Erythroblast (primary cell): ENCODE data around the gene SMC4.
"Not testable (repeated sequence)": the region's sequence is repeated elsewhere in the genome, so short reads cannot be mapped to it uniquely, and the experiment has no call there.

Experiments
- DNase-seq, 2 experiments: peaks; one replicate each; lab custom pipeline; 2025; lab: John Stamatoyannopoulos, UW
- GATA1 ChIP-seq: IDR thresholded peaks from 2 replicates; pipeline ENCODE4 v1.6.1; 2011; ENCODE audit warnings: low read depth, mild to moderate bottlenecking, control low read depth, low read length, moderate library complexity
- POLR2A ChIP-seq: IDR thresholded peaks from 2 replicates; pipeline ENCODE4 v1.6.1; 2011; ENCODE audit warnings: mild to moderate bottlenecking, low read length

SMC4 gene

DNA sequence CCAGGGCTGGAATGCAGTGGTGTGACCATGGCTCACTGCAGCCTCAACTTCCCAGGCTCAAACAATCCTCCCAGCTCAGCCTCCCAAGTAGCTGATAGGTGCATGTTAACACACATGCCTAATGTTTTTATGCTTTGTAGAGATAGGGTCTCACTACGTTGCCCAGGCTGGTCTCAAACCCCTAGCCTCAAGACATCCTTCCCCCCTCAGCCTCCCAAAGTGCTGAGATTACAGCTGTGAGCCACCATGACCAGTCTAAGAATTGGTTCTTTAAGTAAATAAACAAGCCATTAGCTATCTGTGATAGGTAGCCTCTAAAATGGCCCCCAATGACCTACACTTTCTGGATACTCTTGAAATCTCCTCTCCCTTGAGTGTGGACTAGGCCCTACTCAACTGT lies 46.4 kb downstream of the SMC4 start:
- TF ChIP-seq GATA1, result no peak
- no peak for TF ChIP-seq POLR2A
- peak in 1 of 2 experiments; percentile 38 for DNase-seq

- TF ChIP-seq GATA1 (no peak), POLR2A (no peak)
These were observed 47.1 kb downstream of the SMC4 start for GRCh38 chr3:160446522-160447056.

GRCh38 chr3:160447544-160447943 lies 48.1 kb downstream of the SMC4 start:
- TF ChIP-seq POLR2A (no peak), GATA1 (no peak)
- peak; percentile 80 to 84 for DNase-seq

More at GRCh38 chr3:160446522-160447056, 47.1 kb downstream of the SMC4 start:
- DNase-seq, result no peak

- DNase-seq, result peak; percentile 84 to 89
- TF ChIP-seq POLR2A (no peak), GATA1 (no peak)
These were observed 49.6 kb downstream of the SMC4 start for GRCh38 chr3:160448845-160449635.

DNA sequence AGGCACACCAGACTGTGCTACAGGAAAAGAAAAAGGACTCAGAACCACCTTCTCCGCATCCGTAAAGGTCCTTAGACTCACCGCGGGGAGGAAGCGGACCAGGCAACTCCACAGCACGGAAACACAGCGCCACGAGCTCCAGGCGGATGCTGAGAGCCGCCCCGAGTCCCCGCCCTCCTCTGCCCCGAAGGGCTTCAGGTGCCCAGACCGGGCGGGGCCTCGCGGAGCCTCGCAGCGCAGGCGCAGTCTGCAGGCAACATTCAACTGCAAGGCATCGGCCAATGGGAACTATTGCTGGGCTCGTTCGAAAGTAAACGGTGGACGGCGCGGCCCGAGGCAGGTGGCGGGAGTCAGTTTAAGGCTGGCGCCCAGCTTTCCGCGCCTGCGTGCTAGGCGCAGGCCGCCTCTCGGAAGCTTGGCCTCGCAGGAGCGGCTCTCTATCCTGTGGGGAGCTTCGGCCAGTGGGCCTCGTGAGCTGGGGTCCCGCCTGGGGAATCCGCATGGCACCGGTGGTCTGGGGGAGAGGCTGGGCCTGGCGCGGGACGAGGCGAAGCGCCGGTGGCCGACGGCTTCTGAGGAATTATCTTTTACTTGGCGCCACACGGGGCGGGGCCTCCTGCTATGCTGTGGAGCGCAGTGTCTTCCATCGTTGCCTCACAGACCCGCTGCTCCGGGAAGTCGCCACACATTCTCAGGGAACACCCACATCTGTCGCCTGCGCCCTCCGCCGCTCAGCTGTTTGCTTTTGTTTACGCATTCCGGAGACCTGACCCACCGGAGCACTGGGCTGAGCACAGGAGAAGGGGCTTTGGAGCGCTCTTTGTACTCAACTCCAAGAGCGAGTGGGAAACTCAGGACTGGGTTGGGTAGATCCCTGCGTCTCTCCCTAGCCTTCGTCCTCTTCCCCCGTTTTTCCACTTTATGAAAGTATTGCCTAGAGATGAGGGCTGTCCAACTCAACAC lies 50.5 kb downstream of the SMC4 start, which contains the start of gene TRIM59:
TSS of gene TRIM59 (minus strand) at position 151 of the 963 bp plus-strand sequence. CDS start 10,603 bp downstream, outside the sequence.
- peak; percentile 98 to 99 for DNase-seq
- TF ChIP-seq POLR2A, result peak; percentile 99
- no peak for TF ChIP-seq GATA1

DNA sequence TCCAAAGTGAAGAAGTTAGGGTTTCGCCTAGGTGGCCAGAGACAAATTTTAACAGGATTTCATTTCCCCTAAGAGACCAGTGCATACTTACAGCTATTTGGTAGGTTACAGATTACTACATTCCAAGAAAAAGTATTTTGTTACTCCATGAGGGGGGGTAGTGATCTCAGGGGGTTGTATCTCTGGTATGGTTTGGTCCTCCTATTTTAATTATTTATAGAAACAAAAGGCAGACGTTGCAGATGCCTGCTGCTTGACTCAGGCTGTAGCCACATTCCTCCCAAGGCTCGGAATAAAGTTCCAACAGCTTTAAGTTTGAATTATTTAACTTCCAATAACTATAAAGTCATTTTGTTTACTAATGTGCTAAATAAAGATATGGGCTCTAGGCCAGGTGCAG lies 51.4 kb downstream of the SMC4 start:
- TF ChIP-seq GATA1 (no peak), POLR2A (no peak)
- peak in 1 of 2 experiments; percentile 53 for DNase-seq

GRCh38 chr3:160451602-160452001 lies 52.2 kb downstream of the SMC4 start:
- TF ChIP-seq GATA1, result no peak
- no peak for TF ChIP-seq POLR2A
- DNase-seq, result no peak

GRCh38 chr3:160452251-160452650 lies 52.8 kb downstream of the SMC4 start:
- DNase-seq, result not testable (repeated sequence)

DNA sequence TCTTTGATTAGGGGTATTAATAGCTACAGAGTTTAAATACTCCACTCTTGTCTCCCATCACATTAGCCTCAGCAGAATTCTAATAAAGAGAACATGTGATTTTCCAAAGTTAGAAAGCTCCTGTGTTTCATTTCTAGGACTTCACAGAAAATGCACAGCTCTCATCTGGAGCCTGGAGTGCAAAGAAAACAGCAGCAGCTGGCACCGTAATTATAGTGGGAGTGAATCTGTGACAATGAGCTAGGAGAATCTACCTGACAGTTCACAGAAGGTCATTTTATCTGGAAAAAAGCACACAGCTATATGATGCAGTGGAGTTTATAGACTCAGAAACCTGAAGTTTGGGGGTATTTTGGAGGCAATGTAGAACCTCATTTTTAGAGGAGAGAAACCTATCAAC lies 55.5 kb downstream of the SMC4 start:
- TF ChIP-seq POLR2A (no peak), GATA1 (no peak)
- DNase-seq, result no peak

- TF ChIP-seq POLR2A, result no peak
- TF ChIP-seq GATA1, result no peak
- no peak for DNase-seq
These were observed 56.4 kb downstream of the SMC4 start for GRCh38 chr3:160455846-160456245.

- no peak for TF ChIP-seq POLR2A
- no peak for TF ChIP-seq GATA1
- peak; percentile 13 to 42 for DNase-seq
These were observed 58.7 kb downstream of the SMC4 start for GRCh38 chr3:160458151-160458550.

- TF ChIP-seq POLR2A (no peak), GATA1 (no peak)
- no peak for DNase-seq
These were observed 60.1 kb downstream of the SMC4 start for GRCh38 chr3:160459450-160459970.

DNA sequence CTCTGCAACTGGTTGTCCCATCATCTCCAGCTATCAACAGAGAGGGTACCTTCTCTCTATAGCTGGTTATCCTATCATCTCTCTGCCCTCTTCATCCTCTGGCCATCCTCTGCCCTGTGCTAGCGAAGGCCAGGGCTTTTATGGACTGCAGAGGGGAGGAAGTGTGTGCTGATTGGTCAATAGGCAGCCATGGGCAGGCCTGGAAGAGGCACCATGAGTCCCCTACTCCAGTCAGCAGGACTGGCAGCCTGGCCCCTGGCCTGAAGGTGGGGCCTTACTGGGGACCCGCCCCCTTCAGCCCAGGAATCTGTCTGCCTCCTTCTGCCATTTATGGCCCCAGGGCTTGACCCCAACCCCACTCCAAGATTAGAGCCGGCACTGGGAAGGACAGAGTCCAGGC lies 60.6 kb downstream of the SMC4 start:
- no peak for TF ChIP-seq GATA1
- no peak for TF ChIP-seq POLR2A
- DNase-seq, result peak in 1 of 2 experiments; percentile 4

GRCh38 chr3:160464321-160464720 lies 64.9 kb downstream of the SMC4 start:
- no peak for DNase-seq
- TF ChIP-seq GATA1, result no peak
